Measurements from ENCODE around the gene PDE3A. TPM values are rescaled to one million over a fixed set of nuclear protein-coding genes. Genes with fewer than 3 reads are reported as not detected.
"Not testable (repeated sequence)": the region's sequence is repeated elsewhere in the genome, so short reads cannot be mapped to it uniquely, and the experiment has no call there.

PDE3A gene
- polyA plus RNA-seq, 10 donors = 7.6 to 13.6 (median 11.3) TPM

DNA sequence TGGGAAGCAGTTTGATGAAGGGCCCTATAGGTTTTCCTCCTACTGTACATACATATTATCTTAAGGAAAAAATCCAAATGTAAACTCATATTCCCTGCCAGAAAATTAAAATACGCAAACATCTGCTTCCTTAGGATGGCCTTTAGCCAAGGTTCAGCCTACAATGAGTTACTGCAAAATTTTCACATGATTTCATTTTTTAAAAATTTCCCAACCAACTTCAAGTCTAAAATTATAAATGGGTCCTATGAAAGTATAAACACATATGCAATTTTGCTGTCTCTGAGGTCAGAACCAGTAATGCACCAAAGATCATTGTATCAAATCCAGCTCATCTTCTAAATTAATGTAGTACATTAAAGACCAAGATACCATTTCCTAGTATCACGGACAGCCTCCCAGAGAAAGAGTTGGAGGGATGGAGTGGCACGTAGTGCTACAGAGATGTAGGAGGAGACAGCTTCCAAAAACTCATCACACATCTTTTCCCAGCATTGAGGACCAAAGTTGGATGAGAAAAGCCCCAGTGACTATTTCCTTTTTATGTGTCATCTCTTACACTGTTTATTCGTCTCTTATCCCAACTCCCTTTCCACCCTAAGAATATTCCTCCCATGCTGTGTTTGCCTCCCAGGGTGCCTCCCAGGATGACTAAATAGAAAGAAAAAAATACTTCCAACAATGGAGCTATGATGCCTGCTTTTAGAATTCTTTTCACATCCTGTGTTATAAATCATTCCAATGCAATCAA is 234.5 kb downstream of the PDE3A start:
- DNase-seq = peak; percentile 62 to 87 (median 79)

DNA sequence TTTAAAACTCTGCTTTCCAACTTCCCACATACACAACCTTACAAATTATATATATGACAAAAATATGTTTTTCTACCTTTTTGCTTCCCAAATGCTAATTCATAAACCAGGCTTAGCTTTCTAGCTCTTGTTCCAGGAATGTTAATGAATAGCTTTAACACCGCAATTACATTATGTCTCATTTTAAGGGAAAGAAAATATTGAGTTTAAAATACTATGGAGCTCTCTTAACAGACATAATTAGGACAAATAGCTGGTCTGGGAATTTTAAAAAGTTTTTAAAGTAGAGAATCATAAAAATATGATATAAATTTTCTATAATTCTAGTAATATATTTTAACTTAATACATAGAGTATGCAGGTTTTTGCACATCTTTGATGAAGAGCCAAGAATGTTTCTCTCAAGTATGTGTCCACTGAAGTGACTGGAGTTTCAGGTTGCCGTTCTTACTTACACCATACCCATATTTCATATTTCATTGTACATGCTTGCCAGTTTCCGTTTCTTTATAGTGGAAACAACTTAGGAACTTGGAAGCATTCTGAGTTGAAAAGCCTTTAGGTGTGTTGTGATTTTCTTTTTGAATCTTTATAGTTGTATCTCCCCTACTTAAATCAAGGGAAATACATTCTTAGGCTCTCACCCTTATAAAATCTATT is 236.2 kb downstream of the PDE3A start:
- DNase-seq = peak in 2 of 3 donors; percentile 30 to 54

DNA sequence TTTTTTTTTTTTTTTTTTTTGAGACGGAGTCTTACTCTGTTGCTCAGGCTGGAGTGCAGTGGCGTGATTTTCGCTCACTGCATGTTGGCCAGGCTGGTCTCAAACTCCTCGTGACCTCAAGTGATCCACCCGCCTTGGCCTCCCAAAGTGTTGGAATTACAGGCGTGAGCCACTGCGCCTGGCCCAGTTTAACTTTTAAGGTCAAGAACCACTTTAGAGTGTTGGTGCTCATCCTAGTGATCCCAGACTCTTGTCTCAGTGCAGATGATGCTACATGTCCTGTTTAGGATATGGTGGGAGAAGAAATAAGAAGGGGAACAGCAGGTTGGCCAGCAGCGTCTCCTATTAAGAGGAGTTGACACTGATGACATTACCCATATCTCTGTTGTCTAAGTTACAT is 246.7 kb downstream of the PDE3A start:
- not testable (repeated sequence) for DNase-seq

DNA sequence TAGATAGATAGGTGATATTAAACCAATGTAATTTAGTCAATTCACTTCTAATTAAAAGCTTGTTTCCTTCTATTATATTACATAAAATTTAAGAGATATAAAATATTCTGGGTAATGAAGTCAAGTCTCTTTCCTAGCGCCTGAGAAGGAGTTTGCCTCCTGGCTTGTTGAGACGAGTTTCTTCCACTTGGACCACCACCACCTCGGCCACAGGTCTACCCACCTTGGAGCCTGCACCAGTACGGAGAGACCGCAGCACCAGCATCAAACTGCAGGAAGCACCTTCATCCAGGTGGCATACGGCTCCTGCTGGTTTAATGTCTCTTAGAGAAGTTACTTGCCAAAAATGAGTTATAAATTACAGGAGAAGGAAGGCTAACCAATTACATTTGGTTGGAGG is 247.8 kb downstream of the PDE3A start:
- no peak for DNase-seq

- peak in 1 of 3 donors; percentile 67 for DNase-seq
Measured at GRCh38 chr12:20620261-20620660, 251.9 kb downstream of the PDE3A start.

DNA sequence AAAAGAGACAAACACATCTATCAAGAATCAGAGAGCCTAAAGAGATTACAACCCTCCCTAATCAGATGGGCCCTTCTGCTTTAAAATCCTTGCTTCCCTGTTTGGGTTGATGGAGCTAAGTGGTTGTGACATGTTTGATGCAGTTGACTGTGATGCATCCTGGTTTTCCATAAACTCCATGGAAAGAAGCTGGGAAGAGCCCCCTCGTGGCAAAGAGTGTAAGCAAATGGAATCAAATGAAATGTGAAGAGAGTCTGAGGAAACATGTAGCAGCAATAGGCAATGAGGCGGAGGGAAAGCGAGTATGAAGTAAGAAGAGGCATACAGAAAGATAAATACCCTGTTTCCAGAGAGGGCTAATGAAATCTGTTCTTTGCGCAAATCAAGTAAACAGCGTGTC is 256.4 kb downstream of the PDE3A start:
- peak in 1 of 3 donors; percentile 53 for DNase-seq

DNA sequence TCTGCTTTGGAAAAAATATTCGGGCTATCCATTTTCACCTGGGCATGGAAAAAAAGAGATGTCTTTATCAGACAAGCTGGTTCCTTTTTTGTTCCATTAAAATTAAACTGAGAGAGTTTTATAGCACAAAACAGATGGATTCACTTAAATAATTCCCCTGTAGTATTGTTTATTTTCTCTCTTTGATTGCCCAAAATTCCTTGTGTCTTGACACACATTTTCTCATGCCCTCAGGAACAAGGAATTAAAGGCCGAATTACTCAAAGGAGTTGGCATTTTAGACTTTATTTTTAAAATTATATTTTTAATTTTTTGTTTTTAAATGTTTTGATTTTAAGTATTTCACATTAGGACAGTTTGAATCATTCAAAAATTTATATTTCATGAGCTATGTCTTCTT is 257.2 kb downstream of the PDE3A start:
- no peak for DNase-seq

DNA sequence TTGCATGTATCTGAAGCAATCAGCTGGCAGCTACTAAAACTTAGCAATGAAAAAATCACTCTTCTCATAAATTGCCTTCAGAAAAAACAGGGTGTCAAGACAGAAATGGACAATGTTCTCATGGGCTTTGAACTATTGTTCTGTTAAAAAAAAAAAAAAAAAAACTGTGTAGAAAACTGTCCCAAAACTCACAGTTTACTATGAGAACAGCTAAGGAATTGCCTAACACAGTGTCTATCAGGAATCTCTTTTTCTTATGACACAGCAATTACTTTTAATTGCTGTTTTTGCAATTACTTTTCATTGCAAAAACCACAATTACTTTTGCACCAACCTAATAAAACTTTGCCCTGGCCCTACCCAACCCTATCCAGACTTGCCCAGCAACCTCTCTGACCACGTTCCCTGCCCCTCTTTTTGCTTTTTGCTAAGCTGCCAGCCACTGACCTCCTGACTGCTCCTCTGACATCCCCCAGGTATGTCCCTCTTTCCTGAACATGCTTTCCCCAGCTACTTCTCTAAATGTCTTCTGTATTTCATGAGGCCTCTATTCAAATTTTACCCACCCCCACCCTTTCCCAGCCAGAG is 258.8 kb downstream of the PDE3A start:
- DNase-seq = no peak

- DNase-seq = no peak
Measured at GRCh38 chr12:20628226-20628787, 260.0 kb downstream of the PDE3A start.

- DNase-seq = no peak
Measured at GRCh38 chr12:20628999-20629398, 260.7 kb downstream of the PDE3A start.

GRCh38 chr12:20629414-20630156 is 261.2 kb downstream of the PDE3A start:
- DNase-seq = no peak

DNA sequence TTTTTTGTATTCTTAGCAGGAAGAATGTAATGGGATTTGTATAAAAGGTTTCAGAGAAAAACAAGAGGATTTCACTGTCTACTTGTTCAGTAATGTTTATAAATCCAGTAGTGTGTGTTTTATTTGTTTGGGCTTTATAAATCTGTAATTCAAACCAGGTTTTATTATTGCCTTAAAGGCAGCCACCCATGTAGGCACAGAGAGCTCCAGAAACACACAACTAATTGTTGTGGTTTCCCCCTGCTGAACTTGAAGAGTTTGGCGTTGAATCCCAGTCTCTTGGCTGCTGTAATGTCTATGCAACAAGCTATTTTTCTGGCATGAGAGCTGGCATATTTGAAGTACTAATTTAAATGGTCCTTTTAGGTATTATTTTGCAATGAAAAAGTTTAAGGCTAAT is 263.4 kb downstream of the PDE3A start:
- no peak for DNase-seq

- no peak for DNase-seq
Measured at GRCh38 chr12:20641106-20641505, 272.8 kb downstream of the PDE3A start.

DNA sequence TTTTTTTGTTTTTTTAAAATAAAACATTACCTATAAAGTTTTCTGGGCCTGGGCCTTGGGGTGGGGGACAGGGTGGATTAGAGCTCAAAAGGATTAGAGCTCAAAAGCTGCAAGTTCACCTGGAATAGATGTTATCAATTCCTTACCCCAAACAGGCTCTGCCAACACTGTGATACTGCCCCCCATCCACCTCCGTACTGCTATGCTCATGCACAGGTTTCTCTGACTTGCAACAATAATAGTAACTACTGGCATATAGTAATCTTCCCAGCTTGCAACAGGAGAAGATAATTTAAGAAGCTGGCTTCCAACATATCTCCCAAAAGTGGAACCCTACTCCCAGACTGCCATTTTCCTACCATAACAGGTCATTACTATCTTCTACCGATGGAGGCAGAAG is 275.5 kb downstream of the PDE3A start:
- DNase-seq = no peak

- DNase-seq = peak in 2 of 3 donors; percentile 29 to 58
Measured at GRCh38 chr12:20646239-20646827, 278.0 kb downstream of the PDE3A start.

DNA sequence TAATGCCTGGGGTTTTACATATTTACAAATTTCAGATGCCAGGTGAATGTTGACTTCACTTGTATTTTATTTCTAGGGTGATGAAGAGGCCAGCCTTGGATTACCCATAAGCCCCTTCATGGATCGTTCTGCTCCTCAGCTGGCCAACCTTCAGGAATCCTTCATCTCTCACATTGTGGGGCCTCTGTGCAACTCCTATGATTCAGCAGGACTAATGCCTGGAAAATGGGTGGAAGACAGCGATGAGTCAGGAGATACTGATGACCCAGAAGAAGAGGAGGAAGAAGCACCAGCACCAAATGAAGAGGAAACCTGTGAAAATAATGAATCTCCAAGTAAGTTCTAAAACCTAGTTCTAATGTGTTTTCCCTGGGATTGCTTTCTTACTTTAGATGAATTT is 285.5 kb downstream of the PDE3A start:
- no peak for DNase-seq

DNA sequence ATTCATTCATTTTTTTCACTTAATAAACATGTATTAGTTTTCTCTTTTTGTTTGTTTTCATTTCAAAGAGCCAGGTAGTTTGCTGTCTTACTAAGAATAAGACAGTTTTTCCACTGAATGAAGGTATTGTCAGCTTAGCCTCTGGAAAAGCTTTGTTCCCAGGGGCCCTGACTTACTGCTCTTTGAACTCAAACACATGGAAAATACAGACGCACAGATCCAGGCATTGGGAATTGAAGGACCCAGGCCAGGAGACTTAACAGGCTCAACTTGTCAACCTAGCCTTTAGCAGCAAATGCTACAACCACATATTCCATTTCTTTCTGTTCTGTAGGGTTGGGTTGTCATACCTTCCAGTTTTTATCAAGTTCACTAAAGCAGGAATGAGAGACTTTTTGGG is 288.3 kb downstream of the PDE3A start:
- peak in 1 of 3 donors; percentile 25 for DNase-seq

- peak in 1 of 3 donors; percentile 7 for DNase-seq
Measured at GRCh38 chr12:20657496-20657895, 289.2 kb downstream of the PDE3A start.

DNA sequence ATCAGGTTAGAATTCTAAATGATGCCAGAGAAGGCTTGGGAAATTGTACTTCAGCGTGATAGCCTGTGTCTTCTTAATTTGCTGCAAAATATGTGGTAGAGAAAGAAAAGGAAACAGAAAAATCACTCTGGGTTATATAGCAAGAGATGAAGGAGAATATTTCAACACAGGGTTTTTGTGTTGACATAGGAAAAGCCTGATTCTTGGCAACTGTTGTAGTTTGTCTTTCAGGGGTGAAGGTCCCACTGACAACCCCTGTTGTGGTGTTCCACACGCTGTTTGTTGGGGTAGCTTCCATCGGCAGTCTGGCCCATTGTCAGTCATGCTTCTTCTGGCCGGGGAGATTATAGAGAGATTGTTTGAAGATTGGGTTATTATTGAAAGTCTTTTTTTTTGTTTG is 313.0 kb downstream of the PDE3A start:
- no peak for DNase-seq

GRCh38 chr12:20695232-20695631 is 326.9 kb downstream of the PDE3A start, which contains the start of gene SLCO1C1:
SLCO1C1 (plus strand) TSS chr12:20695332; CDS start chr12:20699577, 4,245 bp downstream.
- peak in 1 of 3 donors; percentile 19 for DNase-seq

DNA sequence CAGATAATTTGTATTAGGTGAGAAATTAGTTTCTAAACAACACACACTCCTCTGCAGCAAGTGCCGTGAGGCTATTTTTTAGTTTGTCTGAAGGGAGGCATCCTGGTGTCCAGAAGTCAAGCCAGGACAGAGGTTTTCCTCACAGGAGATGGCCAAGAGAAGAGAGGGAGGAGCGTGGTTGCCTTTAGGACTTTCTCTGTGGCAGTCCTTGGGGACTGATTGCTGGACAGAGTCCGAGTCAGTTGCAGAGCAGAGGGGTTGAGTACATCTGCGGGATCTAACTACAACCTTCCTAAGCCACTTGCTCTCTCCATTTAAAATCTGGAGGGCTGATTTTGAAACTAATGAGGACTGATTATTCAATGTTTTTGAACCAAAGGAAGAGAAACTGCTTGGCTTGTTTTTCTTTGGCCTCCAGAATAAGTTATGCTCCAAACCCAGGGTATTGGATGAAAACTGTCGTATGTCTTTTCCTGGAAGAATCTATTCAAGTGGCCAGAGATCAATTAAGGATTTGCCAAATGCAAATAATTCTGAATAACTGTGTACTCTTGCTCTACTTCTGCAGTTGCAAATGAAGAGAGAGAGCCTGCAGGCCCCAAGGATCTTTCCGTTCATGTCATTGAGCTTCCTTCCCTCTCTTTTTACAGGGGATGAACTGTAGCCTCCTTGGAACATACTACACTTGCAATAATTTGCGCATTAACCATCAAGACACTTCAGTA is 328.0 kb downstream of the PDE3A start:
- DNase-seq = peak in 2 of 3 donors; percentile 13 to 45

Data from muscle of back (tissue), 11 donors.